ENCODE data around the gene PRKCQ.

GRCh38 chr10:6498771-6499170, 81.3 kb downstream of the PRKCQ start:
- TF ChIP-seq, protein P1, sequence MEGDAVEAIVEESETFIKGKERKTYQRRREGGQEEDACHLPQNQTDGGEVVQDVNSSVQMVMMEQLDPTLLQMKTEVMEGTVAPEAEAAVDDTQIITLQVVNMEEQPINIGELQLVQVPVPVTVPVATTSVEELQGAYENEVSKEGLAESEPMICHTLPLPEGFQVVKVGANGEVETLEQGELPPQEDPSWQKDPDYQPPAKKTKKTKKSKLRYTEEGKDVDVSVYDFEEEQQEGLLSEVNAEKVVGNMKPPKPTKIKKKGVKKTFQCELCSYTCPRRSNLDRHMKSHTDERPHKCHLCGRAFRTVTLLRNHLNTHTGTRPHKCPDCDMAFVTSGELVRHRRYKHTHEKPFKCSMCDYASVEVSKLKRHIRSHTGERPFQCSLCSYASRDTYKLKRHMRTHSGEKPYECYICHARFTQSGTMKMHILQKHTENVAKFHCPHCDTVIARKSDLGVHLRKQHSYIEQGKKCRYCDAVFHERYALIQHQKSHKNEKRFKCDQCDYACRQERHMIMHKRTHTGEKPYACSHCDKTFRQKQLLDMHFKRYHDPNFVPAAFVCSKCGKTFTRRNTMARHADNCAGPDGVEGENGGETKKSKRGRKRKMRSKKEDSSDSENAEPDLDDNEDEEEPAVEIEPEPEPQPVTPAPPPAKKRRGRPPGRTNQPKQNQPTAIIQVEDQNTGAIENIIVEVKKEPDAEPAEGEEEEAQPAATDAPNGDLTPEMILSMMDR (IDR thresholded peaks at IDR 0.05; ENCODE audit: low read depth, low read length), result no peak
- no peak for TF ChIP-seq POLR2A (IDR thresholded peaks at IDR 0.05; ENCODE audit: extremely low read depth, insufficient read length)
- TF ChIP-seq, protein P2, sequence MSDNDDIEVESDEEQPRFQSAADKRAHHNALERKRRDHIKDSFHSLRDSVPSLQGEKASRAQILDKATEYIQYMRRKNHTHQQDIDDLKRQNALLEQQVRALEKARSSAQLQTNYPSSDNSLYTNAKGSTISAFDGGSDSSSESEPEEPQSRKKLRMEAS (IDR thresholded peaks at IDR 0.05; ENCODE audit: low read depth, low read length), result peak; percentile 54
